GM19023 (cell line): ENCODE results near the gene ZCCHC17.
"Not testable (repeated sequence)": the region's sequence is repeated elsewhere in the genome, so short reads cannot be mapped to it uniquely, and the experiment has no call there.

Experiments used
- ATAC-seq: cut with Tn5 transposase; IDR thresholded peaks from one replicate; pipeline ENCODE4 v1.9.1; 2021; ENCODE audit warnings: mild to moderate bottlenecking, moderate library complexity; ENCODE audit not compliant: unreplicated experiment

Gene ZCCHC17

DNA sequence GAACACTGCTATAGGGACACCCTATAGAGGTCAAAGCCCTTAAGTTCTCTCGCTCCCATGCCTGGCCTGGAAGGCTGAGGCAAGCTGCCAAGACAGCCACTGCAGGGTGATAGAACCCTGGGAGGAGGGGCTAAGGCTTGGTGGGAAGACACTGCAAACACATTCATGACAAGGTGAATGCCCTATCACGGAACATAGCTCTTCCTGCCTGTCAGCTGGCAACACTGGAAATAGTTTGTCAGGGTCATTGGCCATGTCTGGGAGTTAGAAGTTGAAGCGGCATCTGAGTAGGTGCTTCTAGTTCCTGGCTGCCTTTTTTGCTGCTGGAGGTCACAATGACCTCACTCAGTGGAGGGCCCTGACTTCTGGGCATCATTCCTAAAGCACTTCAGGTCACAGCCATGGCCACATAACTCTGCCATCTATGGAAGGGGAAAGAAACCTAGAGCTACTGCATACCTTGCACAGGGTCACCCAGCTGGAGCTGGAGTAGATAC, 71.8 kb downstream of the ZCCHC17 start:
- ATAC-seq = no peak

GRCh38 chr1:31370021-31370420, 73.2 kb downstream of the ZCCHC17 start:
- ATAC-seq = no peak

- ATAC-seq = no peak
Measured at GRCh38 chr1:31370565-31370964, 73.7 kb downstream of the ZCCHC17 start.

DNA sequence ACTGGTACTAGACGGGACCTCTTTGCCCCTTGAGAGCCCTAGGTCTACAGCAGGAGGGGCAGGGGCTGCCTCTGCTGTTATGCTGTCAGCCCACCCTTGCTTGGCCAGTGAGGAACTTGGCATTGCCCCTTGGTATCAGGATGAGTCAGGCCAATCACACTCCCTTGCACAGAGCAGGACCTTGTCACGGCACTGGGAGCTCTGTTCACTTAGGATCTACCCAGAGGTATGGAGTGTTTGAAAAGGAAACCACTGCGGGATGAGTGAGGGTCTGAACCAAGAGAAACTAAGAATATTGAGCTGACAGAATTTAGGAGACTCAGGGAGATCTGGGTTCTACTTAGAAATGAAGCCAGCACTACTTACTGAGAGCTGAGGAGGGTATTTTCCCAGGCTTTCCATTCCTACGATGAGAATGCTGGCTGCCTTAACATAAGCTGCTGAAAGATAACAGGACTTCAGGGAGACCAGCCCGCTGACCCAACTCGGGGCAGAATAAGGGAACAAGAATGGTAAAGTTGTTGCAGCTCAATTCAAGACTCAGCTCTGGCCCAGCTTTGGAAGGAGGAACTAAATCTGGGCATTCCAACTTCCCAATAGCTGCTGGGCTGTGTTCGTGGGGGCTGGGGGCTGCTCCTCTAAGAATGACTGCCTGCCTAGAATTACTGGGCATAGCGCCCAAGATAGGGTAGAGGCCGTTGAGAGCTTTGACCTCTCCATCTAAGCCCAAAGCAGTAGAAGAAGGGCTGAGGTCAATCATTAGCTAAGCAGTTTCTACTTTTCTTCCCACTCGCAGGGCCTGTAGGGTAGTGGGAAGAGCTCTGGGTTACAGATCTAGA, 74.5 kb downstream of the ZCCHC17 start:
- no peak for ATAC-seq

GRCh38 chr1:31372051-31372450, 75.2 kb downstream of the ZCCHC17 start:
- ATAC-seq = no peak

- no peak for ATAC-seq
Measured at GRCh38 chr1:31372751-31373055, 75.9 kb downstream of the ZCCHC17 start.

- ATAC-seq = no peak
Measured at GRCh38 chr1:31373056-31373896, 76.4 kb downstream of the ZCCHC17 start, which contains the start of gene FABP3. Gene FABP3, minus strand, starts transcription at chr1:31373076. Its CDS starts 62 bp downstream, at chr1:31373014.

GRCh38 chr1:31373897-31374486, 77.2 kb downstream of the ZCCHC17 start:
- ATAC-seq = no peak

- ATAC-seq = no peak
Measured at GRCh38 chr1:31374511-31375196, 77.8 kb downstream of the ZCCHC17 start.

DNA sequence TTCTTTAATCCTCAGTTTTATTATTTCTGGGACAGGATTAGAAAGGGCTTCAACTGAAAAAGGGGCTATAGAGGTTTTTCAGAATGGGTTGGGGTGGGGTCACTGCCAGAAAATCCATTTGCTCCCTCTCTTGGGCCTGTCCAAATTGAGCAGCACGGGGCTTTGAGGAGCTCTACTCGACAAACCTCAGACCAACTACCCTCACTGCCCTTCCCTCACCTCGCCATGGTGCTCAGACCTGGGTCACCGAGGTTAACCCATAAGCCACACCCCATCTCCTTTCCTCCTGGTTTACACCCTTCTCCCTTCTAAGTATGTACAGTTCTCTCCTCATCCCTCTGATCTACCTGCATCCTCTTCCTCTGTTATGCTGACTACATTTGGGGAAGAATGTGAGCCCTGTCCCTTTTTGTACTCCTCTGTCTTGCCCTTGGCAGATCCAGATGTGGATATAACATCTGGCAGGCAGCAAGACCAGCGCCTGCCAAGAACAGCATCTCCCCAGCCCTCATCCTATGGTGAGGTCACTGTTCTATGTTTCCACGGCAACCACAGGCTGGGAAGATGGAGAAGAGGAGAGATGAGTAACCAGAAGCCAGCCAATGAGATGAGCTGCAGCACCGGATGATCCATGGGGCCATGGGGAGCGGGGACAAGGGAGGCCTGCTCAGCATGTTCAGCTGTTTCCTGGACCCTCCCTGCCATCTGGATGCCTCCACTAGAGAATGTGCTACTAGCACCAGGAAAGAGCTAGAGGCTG, 79.7 kb downstream of the ZCCHC17 start:
- ATAC-seq = no peak

GRCh38 chr1:31377364-31377863, 80.6 kb downstream of the ZCCHC17 start:
- no peak for ATAC-seq

GRCh38 chr1:31378001-31378400, 81.2 kb downstream of the ZCCHC17 start:
- ATAC-seq = no peak

GRCh38 chr1:31380181-31380580, 83.3 kb downstream of the ZCCHC17 start:
- no peak for ATAC-seq

- ATAC-seq = no peak
Measured at GRCh38 chr1:31381394-31382294, 84.8 kb downstream of the ZCCHC17 start.

- no peak for ATAC-seq
Measured at GRCh38 chr1:31382379-31382989, 85.7 kb downstream of the ZCCHC17 start.

- ATAC-seq = no peak
Measured at GRCh38 chr1:31383967-31384366, 87.1 kb downstream of the ZCCHC17 start.

DNA sequence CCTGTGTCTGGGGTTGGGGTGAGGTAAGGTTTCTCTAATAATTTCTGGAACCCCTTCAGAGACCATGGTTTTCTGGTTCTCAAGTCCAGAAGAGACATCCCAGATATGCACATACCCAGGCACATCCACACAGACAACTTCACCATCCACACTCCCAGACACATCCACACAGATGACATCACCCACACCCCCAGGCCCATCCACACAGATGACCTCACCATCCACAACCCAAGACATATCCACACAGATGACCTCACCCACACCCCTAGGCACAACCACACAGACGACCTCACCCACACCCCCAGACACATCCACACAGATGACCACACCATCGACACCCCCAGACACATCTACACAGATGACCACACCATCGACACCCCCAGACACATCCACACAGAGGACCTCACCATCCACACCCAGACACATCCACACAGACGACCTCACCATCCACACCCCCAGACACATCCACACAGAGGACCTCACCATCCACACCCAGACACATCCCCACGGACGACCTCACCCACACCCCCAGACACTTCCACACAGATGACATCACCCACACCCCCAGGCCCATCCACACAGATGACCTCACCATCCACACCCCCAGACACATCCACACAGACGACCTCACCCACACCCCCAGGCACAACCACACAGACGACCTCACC, 89.9 kb downstream of the ZCCHC17 start:
- not testable (repeated sequence) for ATAC-seq

DNA sequence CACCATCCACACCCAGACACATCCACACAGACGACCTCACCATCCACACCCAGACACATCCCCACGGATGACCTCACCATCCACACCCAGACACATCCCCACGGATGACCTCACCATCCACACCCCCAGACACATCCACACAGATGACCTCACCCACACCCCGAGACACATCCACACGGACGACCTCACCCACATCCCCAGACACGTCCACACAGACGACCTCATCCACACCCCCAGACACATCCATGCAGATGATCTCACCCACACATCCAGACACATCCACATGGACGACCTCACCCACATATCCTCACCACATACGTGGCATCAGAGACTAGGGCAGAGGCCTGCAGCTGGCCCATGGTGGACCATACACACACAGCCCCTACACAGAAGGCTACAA, 90.8 kb downstream of the ZCCHC17 start:
- ATAC-seq = no peak
